Femur (tissue), 1 donor: Measurements from ENCODE around the gene PLAAT2.
"Not testable (repeated sequence)": the region's sequence is repeated elsewhere in the genome, so short reads cannot be mapped to it uniquely, and the experiment has no call there.

ENCODE experiments used
- DNase-seq: peaks from one replicate; pipeline ENCODE4 v3.0.0-alpha.2; 2017

Gene PLAAT2

DNA sequence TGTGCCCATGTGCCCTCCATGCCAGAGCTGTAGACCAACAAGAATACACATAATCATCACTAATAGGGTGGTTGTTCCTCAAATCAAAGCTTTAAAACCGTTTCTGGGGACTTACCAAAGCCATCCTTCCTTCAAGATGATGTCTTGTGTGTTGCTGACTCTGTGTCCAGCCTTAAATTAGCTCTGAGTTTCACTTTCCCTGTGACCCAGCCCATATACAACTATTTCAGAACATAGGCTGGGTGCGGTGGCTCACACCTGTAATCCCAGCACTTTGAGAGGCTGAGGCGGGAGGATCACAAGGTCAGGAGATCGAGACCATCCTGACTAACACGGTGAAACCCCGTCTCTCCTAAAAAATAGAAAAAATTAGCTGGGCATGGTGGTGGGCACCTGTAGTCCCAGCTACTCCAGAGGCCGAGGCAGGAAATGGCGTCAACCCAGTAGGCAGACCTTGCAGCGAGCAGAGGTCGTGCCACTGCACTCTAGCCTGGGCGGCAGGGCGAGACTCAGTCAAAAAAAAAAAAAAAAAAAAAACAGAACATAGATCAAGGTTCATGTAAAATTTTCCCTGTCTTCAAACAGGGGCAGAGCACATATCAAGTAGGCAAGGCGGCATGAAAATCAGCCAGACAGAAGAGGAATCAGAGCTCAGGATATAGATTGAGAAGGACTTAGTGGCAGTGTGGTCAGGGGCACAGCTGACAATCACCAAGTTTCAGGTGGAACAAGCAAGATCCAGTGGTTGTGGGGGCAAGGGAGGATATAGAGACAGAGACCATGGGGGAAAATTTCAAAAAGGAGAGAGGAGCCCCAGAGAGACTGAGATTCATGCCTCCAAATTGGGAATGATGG, at the start of gene PLAAT2:
Gene PLAAT2 (minus strand): TSS at position 179 of the 855 bp plus-strand sequence. CDS start 55 bp downstream, at position 124.
- DNase-seq, result no peak

DNA sequence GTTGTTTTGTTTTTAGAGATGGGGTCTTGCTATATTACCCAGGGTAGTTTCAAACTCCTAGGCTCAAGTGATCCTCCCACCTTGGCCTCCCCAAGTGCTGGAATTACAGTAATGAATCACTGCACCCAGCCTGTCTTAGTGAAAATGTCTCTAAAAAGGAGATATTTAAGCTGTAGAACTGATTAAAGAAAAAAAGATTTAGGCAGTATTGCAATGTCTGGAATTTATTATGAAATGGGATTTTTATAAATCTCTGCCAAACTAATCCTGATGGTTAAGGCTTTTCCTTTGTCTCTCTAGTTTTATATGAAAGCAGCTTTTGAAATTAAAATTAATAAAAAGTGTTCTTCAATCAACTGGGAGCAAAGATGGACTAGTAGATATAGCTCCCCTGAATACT, 49.0 kb upstream of the PLAAT2 start:
- no peak for DNase-seq

DNA sequence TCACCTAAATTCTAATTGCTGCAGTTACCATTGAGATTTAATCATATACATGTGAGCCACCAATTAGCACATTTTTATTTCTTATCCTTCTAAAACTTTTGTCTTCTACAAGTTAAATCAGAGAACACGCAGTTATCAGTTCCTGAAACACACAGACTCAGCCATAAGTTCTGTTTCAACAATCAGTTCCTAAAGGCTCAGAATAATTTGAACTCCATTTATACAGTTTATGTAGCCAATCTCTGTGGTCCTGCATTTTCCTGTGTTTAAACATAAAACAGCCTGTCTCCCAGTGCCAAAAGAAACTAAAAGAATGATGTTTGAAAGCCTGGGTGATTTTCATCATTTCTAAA, 48.2 kb upstream of the PLAAT2 start:
- DNase-seq, result no peak

DNA sequence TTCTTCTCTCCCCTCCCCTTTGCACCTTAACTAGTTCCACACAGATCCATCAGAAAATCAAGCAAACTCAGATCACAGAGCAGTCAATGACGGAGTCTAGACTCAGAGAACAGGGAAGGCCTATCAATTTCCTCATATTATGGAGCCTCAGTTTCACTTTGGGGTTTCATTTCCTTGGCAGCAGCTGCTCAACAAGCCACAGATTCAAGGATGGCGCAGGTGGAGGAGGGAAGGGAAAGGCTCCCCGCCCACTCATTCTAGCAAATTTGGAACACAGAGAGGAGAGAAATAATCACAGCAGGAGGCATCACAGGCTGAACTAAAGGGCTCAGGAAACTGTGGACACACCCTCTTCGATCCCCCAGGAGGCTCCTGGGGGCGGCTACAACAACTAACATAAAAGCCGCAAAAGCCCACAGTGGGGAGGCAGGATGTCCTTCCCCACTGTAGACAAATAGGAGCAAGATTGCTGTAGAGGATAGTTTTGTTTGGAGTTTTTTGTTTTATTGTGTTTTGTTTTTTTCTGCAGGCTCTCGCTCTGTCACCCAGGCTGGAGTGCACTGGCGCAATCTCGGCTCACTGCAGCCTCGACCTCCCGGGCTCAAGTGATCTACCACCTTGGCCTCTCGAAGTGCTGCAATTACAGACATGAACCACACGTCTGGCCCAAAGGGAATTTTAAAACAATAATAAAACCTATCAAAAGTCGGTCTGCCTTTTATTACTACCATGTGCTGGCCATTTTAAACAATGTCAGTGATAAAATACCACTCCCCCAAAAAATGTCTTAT, 47.6 kb upstream of the PLAAT2 start:
- DNase-seq, result no peak

DNA sequence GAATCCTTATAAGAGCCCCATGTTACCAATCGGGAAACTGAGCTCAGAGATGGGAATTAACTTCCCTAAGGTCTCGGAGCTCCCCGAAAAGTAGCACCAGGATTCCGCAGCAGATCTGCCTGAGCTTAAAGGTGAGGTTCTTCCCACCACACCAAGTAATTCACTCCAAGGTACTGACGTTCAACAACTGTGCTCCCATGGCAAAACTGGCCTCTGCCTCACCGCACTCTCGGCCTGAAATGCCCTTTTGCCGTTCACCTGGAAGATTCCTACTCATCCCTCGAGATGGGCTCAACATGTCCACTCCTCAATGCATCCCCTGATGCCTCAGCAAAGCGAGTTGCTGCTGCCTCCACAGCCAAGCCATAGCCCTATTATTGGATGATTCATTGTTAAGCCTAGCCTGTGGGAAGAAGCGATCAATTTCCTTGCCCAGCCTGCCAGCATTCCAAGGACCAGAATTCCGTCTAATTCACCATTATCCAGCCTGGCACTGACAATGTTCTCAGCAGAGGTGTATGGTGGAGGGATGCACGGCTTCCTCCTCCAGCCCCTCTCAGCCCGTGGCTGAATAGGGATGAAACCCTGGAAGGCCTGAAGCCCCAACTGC, 46.9 kb upstream of the PLAAT2 start:
- DNase-seq, result no peak

DNA sequence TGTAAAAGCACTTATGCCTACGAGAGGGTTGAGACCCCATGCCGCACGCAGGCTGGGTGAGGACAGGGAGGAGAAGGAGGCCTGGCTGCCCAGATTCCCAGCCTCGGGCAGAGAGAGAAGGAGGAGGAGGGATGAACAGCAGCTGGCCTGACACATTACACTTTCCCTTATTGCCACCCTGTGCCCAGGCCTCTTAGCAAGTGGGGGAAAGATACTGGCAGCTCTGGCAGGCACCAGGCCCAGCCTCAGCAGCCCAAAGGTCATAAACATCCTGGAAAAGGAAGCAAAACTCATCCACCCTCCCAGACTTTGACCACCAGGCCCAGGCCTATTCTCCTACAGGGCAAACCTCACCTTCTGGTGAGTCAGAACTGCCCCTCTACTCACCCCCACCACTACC, 46.4 kb upstream of the PLAAT2 start:
- DNase-seq, result no peak

DNA sequence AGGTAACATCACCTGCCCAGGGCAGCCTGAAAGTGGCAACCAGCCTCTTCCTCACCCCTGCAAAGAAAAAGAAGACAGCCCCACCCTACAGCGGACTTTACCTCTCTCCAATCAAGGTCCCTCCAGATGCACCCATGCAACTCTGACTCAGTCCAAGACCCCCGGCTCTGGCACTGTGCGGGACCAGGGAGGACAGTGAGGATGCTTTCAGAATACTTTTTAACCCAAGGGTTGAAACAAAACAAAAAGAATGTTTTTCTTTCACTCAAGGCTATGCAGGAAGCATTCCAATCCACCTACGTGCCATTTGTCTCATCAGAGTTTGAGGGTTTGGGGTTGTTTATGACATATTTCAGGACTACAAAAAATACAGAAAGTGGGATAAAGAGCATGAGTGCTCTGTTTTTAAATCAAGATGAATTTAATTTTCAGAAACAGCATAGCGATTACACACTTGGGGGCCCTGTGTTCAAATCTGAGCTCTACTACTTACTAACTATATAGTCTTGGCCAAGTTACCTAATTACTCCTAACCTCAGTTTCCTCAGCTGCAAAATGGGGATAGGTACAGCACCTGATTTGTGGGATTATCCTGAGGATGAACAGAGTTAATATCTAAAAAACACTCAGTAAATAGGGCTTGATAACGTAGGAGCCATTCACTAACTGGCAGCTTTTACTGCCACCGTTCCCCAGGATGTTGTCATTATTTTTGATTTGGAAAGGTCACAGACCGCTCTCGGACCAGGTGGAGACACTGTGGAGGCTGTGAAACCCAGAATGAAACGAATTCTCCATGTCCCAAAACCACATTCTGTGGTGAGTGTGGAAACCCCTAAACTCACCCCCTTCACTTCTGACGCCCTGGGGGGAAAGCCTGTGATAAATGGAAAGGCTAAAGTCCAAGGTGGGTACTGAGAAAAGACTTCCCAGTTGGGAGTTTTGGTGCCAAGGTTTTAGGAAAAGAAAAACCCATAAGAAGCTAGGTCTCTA, 45.5 kb upstream of the PLAAT2 start:
- DNase-seq, result no peak

DNA sequence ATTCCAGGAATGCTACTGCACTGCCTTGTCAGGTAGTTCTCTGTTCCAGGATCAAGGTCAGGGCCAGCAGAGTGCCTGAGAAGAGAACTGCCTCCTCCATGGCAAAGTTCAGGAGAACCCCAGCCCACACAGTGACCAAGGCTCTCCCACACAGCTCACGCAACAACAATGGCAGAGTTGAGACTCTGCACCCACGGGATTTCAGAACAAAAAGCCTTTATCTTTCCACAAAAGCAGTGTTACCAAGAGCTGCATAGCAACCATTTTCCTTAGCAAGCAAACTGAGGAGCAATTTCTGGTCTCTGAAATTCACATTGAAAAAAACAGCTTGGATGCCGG, 40.0 kb upstream of the PLAAT2 start:
- no peak for DNase-seq

DNA sequence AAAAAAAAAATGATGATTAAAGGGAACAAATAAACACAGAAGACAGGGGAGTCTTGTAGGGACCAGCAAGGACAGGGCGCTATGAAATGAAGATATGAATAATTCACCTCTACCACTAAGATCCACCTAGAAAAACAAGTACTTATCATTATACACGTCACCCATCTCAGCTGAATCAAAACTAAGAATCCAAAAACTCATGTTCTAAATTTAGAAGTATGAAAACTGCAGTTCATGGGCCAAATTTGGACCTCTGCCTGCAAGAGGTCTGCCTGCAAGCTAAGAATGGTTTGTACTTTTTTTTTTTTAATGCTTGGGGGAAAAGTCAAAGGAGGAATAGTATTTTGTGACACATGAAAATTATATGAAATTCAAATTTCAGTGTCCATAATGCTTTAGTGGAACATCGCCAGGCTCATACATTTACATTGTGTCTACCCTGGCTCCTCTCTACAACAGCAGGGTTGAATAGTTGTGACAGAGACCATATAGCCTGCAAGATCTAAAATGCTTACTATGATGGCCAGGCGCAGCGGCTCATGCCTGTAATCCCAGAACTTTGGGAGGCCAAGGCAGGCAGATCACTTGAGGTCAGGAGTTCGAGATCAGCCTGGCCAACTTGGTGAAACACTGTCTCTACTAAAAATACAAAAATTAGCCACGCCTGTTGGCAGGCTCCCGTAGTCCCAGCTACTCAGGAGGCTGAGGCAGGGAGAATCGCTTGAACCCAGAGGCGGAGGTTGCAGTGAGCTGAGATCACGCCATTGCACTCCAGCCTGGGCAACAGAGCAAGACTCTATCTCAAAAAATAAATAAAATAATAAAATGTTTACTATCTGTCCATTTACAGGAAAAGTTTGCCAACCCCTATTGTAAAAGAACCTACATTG, 39.4 kb upstream of the PLAAT2 start:
- not testable (repeated sequence) for DNase-seq

DNA sequence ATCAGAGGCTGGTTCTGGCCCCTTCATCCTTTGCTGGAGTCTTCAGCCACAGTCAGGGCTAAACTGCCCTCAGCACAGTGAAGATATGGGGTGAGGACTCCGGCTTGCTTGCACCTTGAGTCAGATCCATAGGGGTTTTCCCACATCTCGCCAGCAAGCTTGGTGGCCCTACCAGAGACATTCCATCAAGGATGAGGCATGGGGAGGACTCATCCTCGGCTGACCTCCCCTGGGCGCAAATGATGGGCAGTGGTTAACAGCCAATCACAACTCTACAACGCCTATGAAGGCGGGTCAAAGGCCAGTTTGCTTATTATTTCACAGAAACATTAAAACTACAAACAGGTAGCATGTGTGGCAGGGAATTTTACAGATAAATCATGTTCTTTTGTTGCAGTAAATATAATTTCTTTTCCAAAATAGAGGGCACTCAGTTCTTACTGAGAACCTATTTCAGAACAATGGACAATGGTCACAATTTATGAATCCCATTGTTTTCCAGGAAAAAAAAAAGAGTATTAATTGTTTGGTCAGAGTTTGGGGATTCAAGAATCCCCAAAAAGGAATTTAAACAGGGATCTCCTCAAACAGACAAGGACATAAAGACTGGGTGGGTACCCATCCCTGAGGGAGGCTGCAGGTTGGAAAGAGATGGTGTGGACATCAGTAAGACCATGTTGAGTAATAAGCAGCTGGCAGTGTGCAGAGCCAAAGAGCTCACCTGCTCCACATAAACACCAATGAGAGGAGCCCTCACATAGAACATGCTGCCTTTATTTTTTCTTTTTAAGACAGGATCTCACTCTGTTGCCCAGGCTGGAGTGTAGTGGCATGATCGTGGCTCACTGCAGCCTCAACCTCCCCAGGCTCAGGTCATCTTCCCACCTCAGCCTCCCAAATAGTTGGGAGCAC, 36.3 kb upstream of the PLAAT2 start:
- DNase-seq, result no peak

DNA sequence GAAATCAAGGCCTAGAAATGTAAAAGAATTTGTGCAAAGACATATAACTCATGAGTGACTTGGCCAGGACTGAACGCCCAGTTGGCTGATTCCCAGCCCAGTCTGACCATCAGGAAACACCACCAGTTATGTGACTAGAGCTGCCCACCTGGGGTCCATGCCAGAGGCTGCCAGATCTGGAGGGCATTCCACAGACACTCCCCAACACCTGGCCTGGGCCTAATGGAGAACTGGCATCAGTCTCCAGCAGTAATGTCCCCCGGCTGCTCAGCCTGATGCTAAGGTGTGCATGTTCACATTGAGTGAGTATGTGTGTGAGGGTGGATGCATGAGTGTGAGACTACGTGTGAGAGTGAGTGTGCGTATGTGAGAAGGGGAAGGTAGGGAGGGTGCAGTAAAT, 35.4 kb upstream of the PLAAT2 start:
- no peak for DNase-seq

DNA sequence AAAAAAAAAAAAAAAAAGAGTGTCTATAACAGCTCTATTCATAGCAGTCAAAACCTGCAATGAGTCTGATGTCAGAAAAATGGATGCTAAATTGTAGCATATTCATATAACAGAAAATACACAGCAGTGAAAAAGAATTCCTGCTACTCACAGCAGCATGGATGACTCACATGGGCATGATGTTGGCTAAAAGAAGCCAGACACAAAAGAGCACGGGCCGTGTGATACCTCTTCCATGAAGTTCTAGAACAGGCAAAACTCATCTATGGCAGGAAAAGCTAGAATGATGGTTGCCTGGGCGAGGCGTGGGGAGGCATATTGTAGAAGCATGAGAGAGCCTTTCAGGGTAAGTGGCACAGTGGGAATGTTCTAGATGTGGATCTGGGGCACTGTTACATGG, 32.1 kb upstream of the PLAAT2 start:
- DNase-seq, result no peak

DNA sequence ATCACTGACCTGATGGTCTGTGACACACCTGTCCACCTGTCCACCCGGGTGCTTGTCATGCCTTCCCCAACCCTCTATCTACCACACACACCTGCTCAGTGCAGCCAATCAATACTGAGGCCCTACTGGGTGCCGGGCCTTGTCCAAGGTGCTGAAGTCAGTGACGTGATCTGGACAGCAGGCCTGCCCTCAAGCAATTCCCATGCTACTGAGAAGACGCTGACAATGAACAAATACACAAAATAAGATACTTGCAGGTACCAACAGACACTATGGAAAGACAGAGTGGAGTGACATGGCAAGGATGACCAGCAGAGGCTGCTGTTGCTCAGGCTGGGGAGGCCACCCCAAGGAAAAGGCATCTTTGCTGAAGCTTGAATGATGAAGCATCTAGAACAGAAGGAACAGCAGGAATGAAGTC, 29.8 kb upstream of the PLAAT2 start:
- DNase-seq, result no peak

DNA sequence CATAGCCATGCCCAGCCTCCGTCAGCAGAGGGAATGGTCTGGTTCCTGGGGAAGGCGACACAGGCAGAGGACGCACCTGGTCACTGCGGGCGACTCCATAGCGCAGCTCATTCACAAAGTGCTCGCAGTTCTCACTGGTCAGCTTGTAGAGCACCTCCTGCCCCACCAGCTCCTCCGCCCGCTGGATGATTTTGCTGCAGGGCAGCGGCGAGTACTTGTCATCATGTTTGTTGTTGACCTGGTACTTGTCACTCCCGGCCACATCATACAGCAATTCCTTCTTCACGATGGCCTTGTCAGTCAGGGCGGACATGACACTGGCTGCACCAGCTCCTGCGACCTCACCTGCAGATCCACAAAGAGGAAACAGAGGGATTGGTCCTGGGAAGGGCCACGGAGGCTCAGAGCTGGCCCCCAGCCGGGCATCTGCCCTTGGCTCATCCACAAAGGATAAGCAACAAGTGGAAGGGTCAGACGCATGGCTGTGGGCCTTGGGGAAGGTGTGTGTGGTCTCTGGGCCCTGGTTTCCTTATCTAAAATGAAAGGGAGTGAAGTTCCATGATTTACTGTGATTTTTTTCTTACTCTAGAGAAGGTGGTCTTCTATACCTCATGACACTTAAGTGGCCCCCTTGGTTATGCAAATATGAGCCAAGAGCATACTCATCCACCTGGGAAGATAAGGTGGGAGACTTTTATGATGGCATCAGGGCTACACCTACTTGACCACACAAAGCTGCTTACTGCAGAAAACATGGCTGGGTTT, 27.0 kb upstream of the PLAAT2 start:
- DNase-seq, result no peak

DNA sequence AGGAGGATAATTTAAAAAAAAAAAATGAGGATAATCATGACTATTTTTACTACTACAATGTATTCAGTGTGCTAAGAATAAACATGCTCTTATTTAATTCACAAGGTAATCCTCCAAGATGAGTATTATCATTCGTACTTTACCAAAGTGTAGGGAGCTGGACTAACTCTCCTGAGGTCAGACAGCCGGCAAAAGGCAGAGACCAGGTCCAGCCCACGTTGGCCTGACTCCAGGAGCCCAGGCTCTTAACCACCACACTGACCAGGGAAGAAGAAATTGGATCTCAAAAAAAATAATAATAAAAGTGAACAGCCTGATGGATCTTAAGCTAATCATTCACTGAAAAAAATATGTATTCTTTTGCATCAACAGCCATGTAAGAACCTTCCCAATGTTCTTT, 25.8 kb upstream of the PLAAT2 start:
- no peak for DNase-seq

DNA sequence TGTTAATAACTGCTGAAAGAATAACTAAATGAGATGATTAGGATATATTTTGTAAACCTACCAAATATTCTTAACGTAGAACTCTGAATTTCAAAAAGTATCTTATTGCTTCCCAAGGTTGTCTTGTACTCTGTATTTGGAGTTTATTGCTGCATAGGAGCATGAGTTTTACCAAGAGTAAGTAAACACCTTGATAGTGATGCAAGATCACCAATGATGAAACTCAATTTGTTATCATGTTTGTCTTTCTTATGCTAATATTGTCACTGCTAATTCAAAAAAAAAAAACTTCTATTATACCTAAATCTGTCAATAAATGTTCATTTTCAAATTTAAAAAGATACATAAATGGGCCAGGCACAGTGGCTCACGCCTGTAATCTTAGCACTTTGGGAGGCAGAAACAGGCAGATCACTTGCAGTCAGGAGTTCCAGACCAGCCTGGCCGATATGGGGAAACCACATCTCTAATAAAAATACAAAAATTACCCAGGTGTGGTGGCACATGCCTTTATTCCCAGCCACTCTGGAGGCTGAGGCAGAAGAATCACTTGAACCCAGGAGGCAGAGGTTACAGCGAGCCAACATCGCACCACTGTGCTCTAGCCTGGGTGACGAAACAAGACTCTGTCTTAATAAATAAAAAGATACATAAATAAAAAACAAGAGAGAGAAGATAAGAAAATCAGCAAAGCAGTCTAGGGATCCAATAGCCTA, 23.4 kb upstream of the PLAAT2 start:
- no peak for DNase-seq

DNA sequence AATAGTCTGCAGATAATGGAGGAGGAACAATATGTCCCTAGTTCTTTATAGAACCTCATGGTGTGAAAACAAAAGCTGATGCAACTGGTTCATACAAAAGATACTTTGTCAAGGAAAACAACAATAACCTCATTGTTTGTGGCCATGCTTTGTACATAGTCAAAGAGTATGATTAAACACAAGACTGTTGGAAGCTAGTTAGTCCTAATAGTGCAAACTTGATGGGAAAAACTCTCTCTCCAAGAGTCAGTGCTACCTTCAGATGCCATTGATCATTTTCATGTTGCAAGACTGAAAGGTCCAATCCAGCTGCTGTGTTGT, 20.1 kb upstream of the PLAAT2 start:
- no peak for DNase-seq

DNA sequence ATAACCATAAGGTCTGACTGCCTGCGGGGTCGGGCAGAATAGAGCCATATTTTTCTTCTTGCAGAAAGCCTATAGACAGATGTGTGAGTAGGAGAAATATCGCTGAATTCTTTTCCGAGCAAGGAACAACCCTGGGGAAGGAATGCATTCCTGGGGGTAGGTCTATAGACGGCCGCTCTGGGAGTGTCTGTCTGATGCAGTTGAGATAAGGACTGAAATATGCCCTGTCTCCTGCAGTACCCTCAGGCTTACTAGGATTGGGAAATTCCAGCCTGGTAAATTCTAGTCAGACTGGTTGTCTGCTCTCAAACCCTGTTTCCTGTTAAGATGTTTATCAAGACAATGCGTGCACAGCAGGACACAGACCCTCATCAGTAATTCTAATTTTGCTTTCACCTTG, 18.0 kb upstream of the PLAAT2 start:
- not testable (repeated sequence) for DNase-seq

DNA sequence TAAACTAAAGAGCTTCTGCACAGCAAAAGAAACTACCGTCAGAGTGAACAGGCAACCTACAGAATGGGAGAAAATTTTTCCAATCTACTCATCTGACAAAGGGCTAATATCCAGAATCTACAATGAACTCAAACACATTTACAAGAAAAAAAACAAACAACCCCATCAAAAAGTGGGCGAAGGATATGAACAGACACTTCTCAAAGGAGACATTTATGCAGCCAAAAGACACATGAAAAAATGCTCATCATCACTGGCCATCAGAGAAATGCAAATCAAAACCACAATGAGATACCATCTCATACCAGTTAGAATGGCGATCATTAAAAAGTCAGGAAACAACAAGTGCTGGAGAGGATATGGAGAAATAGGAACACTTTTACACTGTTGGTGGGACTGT, 15.7 kb upstream of the PLAAT2 start:
- not testable (repeated sequence) for DNase-seq
